ENCODE data around the gene LY6G5C. TPM values are rescaled to one million over a fixed set of nuclear protein-coding genes. Genes with fewer than 3 reads are reported as not detected.

Gene LY6G5C
- total and polyA plus RNA-seq, 4 donors: 2.8 to 5.0 (median 3.5) TPM

DNA sequence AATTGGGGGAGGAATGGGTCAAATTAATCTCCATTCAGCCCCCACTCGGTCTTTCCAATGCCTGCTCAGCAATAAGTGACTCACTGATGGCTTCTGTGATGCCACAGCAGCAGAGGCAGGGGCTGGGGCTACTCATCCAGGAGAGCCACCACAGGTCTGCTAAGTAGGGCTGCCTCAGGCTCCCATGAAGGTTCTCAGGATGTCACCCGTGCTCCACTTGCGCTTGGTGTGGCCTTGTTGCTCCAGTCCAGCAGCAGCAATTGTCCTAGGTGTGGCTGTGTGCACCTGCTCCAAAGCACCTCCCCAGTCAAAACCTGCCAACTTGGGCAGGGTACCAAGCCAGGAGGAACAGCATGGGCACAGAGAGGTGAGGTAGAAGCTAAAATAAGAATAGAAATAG lies 41.3 kb upstream of the LY6G5C start:
- H3K9ac ChIP-seq (ENCODE audit: insufficient read depth in 1 of 2, low read length in 2 of 2): no peak overlapping the region
- no peaks in the 10 kb centered on the region for H3K27me3 ChIP-seq (ENCODE audit: control insufficient read depth in 3 of 3, insufficient read depth in 3 of 3, low read length in 2 of 3)
- no peak overlapping the region for H3K4me3 ChIP-seq
- ATAC-seq (ENCODE audit: insufficient read depth, low FRiP score) (no peak), DNase-seq (no peak)
- peaks cover 0 to 16% (median 10%) of the 10 kb centered on the region in 4 donors for H3K36me3 ChIP-seq (ENCODE audit: control insufficient read depth in 4 of 4, insufficient read depth in 4 of 4, low read length in 4 of 4)
- no peak overlapping the region for H3K27ac ChIP-seq (ENCODE audit: low read depth in 1 of 2, low read length in 1 of 2)
- 93% methylated on average over 3 of the region's 3 CpGs for WGBS, 2 donors
- no peaks in the 10 kb centered on the region for H3K9me3 ChIP-seq (ENCODE audit: control insufficient read depth in 4 of 4, insufficient read depth in 3 of 4, low read length in 3 of 4)
- H3K4me1 ChIP-seq (ENCODE audit: control insufficient read depth in 5 of 5, insufficient read depth in 5 of 5, low read length in 5 of 5): peaks cover 0 to 17% (median 0%) of the 10 kb centered on the region in 5 donors
- TF ChIP-seq, protein P1, sequence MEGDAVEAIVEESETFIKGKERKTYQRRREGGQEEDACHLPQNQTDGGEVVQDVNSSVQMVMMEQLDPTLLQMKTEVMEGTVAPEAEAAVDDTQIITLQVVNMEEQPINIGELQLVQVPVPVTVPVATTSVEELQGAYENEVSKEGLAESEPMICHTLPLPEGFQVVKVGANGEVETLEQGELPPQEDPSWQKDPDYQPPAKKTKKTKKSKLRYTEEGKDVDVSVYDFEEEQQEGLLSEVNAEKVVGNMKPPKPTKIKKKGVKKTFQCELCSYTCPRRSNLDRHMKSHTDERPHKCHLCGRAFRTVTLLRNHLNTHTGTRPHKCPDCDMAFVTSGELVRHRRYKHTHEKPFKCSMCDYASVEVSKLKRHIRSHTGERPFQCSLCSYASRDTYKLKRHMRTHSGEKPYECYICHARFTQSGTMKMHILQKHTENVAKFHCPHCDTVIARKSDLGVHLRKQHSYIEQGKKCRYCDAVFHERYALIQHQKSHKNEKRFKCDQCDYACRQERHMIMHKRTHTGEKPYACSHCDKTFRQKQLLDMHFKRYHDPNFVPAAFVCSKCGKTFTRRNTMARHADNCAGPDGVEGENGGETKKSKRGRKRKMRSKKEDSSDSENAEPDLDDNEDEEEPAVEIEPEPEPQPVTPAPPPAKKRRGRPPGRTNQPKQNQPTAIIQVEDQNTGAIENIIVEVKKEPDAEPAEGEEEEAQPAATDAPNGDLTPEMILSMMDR (IDR thresholded peaks at IDR 0.05; ENCODE audit: control extremely low read depth, extremely low read depth): no peak

DNA sequence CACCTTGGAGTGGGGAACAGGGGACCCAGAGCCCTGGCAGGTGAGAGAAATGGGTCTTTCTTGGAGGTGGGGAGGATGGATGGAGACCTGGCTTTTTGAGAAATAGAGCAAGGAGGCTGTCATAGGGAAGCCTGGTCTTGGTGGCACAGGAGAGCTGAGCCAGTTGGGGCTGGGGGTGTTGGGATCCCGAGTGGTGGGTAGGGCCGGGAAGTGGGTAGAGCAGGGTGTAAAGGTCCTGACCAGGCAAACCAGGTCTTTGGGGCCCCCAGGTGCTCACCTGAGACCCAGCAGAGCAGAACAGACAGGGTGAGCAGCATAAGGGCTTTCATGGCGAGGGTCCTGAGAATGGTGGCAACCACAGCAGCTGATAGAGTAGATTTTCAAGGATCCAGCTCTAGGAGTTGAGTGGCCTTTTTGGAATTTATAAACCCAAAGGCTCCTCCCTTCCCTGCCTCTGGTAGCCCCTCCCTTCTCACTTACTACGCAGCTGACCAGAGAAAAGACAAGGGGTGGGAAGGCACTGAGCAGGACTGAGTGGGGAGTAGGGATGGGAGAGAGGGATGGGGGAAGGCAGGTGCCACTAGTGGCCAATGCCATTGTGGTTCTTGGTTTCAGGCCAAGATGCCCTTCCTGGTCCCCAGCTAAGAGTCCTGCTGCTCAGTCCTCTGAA lies 40.6 kb upstream of the LY6G5C start, which contains the start of gene LY6G6C:
TSS of gene LY6G6C (minus strand) at position 396 of the 670 bp plus-strand sequence. CDS start at position 329, 67 bp downstream.
- peaks cover 0 to 17% (median 0%) of the 10 kb centered on the region in 5 donors for H3K4me1 ChIP-seq (ENCODE audit: control insufficient read depth in 5 of 5, insufficient read depth in 5 of 5, low read length in 5 of 5)
- DNase-seq (no peak), ATAC-seq (ENCODE audit: insufficient read depth, low FRiP score) (no peak)
- no peaks in the 10 kb centered on the region for H3K27me3 ChIP-seq (ENCODE audit: control insufficient read depth in 3 of 3, insufficient read depth in 3 of 3, low read length in 2 of 3)
- H3K4me3 ChIP-seq: no peak within 1 kb of the TSS
- no peaks in the 10 kb centered on the region for H3K9me3 ChIP-seq (ENCODE audit: control insufficient read depth in 4 of 4, insufficient read depth in 3 of 4, low read length in 3 of 4)
- WGBS, 2 donors: 93 to 94% methylated on average over 4 of the region's 4 CpGs
- no peak within 1 kb of the TSS for H3K9ac ChIP-seq (ENCODE audit: insufficient read depth in 1 of 2, low read length in 2 of 2)
- TF ChIP-seq, protein P1 (IDR thresholded peaks at IDR 0.05; ENCODE audit: control extremely low read depth, extremely low read depth): no peak
- no peak within 1 kb of the TSS for H3K27ac ChIP-seq (ENCODE audit: low read depth in 1 of 2, low read length in 1 of 2)
- H3K36me3 ChIP-seq (ENCODE audit: control insufficient read depth in 4 of 4, insufficient read depth in 4 of 4, low read length in 4 of 4): peaks cover 0 to 9% (median 6%) of the 10 kb centered on the region in 4 donors

DNA sequence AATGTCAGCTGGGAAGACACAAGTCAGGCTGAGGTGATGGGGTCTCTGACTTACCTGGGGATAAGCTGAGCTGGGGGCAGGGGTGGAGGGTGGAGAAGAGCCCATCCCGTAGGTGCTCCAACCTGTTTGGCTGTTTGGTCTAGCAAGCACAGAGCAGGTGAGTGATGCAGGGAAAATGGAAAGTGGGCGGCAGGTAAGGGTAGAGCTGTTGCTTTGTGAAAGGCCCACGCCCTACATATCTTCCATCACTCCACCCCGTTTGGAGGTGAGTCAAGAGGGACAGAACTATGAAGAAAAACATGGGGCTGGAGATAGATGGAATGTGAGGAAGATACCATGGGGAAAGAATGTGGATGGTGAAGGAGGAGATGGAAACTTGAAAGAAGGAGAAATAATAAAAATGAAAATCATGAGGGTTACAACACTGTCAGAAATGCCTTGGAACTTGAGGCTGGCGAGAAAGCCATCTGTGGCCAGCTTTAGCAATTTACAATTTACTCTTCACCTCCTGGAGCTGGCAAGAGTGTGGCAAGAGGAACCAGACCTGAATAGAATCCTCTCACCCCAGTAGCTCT lies 39.4 kb upstream of the LY6G5C start:
- no peaks in the 10 kb centered on the region for H3K27me3 ChIP-seq (ENCODE audit: control insufficient read depth in 3 of 3, insufficient read depth in 3 of 3, low read length in 2 of 3)
- TF ChIP-seq, protein P1 (IDR thresholded peaks at IDR 0.05; ENCODE audit: control extremely low read depth, extremely low read depth): no peak
- H3K4me3 ChIP-seq: no peak overlapping the region
- ATAC-seq (ENCODE audit: insufficient read depth, low FRiP score) (no peak), DNase-seq (no peak)
- H3K36me3 ChIP-seq (ENCODE audit: control insufficient read depth in 4 of 4, insufficient read depth in 4 of 4, low read length in 4 of 4): no peaks in the 10 kb centered on the region
- 86 to 87% methylated on average over 5 of the region's 5 CpGs for WGBS, 2 donors
- H3K9me3 ChIP-seq (ENCODE audit: control insufficient read depth in 4 of 4, insufficient read depth in 3 of 4, low read length in 3 of 4): no peaks in the 10 kb centered on the region
- H3K27ac ChIP-seq (ENCODE audit: low read depth in 1 of 2, low read length in 1 of 2): no peak overlapping the region
- H3K4me1 ChIP-seq (ENCODE audit: control insufficient read depth in 5 of 5, insufficient read depth in 5 of 5, low read length in 5 of 5): peaks cover 0 to 20% (median 0%) of the 10 kb centered on the region in 5 donors
- no peak overlapping the region for H3K9ac ChIP-seq (ENCODE audit: insufficient read depth in 1 of 2, low read length in 2 of 2)
